Measurements from ENCODE around the gene CTBP1.

GRCh38 chr4:1210241-1210841 lies 38.6 kb downstream of the CTBP1 start:
- TF ChIP-seq CTCF (conservative IDR thresholded peaks at IDR 0.05) (no peak), EZH2 (IDR thresholded peaks at IDR 0.05; ENCODE audit: low read depth) (no peak)
